ENCODE data around the gene GPR132. TPM values are rescaled to one million over a fixed set of nuclear protein-coding genes. Genes with fewer than 3 reads are reported as not detected.
"Not testable (repeated sequence)": the region's sequence is repeated elsewhere in the genome, so short reads cannot be mapped to it uniquely, and the experiment has no call there.

Gene GPR132
- total and polyA plus RNA-seq, 10 donors = 5.0 to 33.7 (median 21.5) TPM

DNA sequence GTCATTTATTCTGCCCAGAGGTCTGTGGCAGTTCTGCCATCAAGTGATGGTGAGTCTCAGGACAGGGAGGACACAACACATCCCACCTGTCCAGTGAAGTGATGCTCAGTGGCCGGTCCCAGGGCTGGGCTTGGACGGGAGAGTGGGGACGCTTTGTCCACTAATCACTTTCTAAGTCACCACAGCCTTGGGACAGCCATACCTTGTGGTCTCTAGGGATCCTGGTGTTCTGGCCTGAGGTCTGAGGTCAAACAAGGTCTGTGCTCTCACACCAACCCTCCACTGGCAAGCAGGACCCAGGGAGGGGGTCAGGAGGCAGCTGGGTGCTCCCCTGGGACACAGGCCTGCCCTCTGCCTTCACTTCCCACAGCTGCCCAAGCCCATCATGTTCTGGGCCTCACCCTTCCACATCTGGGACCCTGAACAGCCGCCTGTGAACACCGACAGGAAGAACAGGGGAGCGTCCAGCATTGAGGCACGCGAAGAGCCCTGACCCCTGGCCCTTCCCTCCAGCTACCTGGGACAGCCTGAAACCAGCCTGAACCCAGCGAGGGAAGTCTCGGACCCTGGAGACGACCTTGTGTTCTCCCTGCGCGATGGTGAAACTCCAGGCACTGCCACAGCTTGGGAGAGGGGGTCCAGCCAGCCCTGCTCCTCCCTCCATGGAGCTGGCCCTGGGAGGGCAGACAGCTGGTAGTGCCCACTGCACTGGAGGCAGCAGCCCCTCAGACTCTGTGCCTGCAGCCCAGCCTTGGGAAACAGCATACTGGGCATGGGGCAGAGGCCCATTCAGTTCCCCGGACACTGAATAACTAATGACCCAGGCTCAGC, 19.7 kb upstream of the GPR132 start:
- peak; percentile 70 for DNase-seq
- 86 to 92% (median 87%) methylated on average over 4 to 14 of the region's 14 CpGs for WGBS, 5 donors
- no peaks in the 10 kb centered on the region for H3K36me3 ChIP-seq
- TF ChIP-seq, protein P1, sequence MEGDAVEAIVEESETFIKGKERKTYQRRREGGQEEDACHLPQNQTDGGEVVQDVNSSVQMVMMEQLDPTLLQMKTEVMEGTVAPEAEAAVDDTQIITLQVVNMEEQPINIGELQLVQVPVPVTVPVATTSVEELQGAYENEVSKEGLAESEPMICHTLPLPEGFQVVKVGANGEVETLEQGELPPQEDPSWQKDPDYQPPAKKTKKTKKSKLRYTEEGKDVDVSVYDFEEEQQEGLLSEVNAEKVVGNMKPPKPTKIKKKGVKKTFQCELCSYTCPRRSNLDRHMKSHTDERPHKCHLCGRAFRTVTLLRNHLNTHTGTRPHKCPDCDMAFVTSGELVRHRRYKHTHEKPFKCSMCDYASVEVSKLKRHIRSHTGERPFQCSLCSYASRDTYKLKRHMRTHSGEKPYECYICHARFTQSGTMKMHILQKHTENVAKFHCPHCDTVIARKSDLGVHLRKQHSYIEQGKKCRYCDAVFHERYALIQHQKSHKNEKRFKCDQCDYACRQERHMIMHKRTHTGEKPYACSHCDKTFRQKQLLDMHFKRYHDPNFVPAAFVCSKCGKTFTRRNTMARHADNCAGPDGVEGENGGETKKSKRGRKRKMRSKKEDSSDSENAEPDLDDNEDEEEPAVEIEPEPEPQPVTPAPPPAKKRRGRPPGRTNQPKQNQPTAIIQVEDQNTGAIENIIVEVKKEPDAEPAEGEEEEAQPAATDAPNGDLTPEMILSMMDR (IDR thresholded peaks at IDR 0.05 in 8 of 11, conservative IDR thresholded peaks at IDR 0.05 in 3 of 11) = no peak
- TF ChIP-seq POLR2AphosphoS5 (IDR thresholded peaks at IDR 0.05) (peak in 1 of 3 donors; percentile 15), POLR2A (IDR thresholded peaks at IDR 0.05) (no peak)
- peaks cover 0 to 42% (median 17%) of the 10 kb centered on the region in 7 donors for H3K27me3 ChIP-seq (replicated peaks in 1 of 7)
- H3K27ac ChIP-seq = no peak overlapping the region
- no peaks in the 10 kb centered on the region for H3K9me3 ChIP-seq
- intact Hi-C loops (cut with DNase I; ENCODE audit: low total_unique reads) = no loop called here
- peaks cover 5 to 46% (median 23%) of the 10 kb centered on the region in 6 donors for H3K4me1 ChIP-seq
- H3K4me3 ChIP-seq = no peak overlapping the region

DNA sequence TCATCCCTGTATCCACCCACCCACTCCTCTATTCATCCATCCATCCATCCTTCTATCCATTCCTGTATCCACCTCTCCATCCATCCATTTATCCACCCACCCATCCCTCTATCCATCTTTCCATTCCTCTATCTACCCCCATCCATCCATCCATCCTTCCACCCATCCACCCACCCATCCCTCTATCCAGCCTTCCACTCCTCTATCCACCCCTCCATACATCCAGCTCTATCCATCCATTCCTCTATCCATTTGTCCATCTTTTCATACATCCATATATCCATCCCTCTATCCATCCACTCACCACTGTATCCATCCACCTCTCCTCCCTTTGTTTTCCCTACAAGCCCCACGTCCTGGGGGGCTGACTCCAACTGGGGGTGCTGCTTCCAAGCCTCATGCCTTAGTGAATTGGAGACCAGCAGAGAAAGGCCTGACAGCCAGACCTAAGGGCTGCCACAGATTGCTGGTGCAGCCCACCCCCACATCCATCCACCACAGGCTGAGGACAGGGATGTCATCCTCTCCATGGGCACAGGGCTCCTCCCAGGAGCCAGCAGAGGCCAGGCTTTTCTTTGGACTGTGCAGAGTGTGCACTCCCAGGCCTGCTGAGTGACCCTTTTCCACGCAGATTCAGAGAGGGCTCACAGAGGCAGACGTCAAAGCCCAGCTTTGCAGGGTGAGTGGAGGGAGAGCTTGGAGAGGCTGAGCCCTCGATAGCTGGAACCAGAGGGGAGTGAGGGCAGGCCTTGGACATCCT, 18.9 kb upstream of the GPR132 start:
- no peaks in the 10 kb centered on the region for H3K9me3 ChIP-seq
- H3K4me3 ChIP-seq = no peak overlapping the region
- peaks cover 5 to 37% (median 22%) of the 10 kb centered on the region in 6 donors for H3K4me1 ChIP-seq
- H3K27ac ChIP-seq = no peak overlapping the region
- H3K36me3 ChIP-seq = no peaks in the 10 kb centered on the region
- DNase-seq = no peak
- intact Hi-C loops (cut with DNase I; ENCODE audit: low total_unique reads) = no loop called here
- WGBS, 5 donors = 66 to 85% (median 83%) methylated on average over 2 to 4 of the region's 4 CpGs
- H3K27me3 ChIP-seq (replicated peaks in 1 of 7) = peaks cover 0 to 36% (median 17%) of the 10 kb centered on the region in 7 donors
- TF ChIP-seq POLR2AphosphoS5 (IDR thresholded peaks at IDR 0.05) (no peak), POLR2A (IDR thresholded peaks at IDR 0.05) (no peak)
- TF ChIP-seq, protein P1 (IDR thresholded peaks at IDR 0.05 in 8 of 11, conservative IDR thresholded peaks at IDR 0.05 in 3 of 11) = no peak

DNA sequence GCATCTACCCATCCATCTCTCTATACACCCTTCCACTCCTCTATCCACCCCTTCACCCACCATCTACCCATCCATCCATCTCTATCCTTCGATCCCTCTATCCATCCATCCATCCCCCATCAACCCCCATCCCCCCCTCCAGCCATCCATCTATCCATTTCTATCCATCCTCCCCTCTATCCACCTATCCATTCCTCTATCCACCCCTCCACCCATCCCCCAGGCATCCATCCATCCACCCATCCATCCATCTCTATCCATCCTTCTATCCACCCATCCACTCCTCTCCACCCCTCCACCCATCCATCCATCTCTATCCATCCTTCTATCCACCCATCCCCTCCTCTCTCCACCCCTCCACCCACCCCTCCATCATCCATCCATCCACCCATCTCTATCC, 17.5 kb upstream of the GPR132 start:
- Histone ChIP-seq H3K27ac (no peak overlapping the region), H3K4me3 (no peak overlapping the region), H3K9me3 (no peaks in the 10 kb centered on the region), H3K36me3 (no peaks in the 10 kb centered on the region), H3K4me1 (peaks cover under 1 to 26% (median 15%) of the 10 kb centered on the region in 6 donors), H3K27me3 (replicated peaks in 1 of 7) (peaks cover 0 to 24% (median 9%) of the 10 kb centered on the region in 7 donors)
- WGBS, 5 donors = 91 to 100% (median 96%) methylated on average over 1 of the region's 1 CpG
- no peak for TF ChIP-seq POLR2AphosphoS5 (IDR thresholded peaks at IDR 0.05)
- TF ChIP-seq, protein P1 (IDR thresholded peaks at IDR 0.05 in 8 of 11, conservative IDR thresholded peaks at IDR 0.05 in 3 of 11) = no peak
- TF ChIP-seq POLR2A (IDR thresholded peaks at IDR 0.05) = no peak
- no peak for DNase-seq
- intact Hi-C loops (cut with DNase I; ENCODE audit: low total_unique reads) = no loop called here

DNA sequence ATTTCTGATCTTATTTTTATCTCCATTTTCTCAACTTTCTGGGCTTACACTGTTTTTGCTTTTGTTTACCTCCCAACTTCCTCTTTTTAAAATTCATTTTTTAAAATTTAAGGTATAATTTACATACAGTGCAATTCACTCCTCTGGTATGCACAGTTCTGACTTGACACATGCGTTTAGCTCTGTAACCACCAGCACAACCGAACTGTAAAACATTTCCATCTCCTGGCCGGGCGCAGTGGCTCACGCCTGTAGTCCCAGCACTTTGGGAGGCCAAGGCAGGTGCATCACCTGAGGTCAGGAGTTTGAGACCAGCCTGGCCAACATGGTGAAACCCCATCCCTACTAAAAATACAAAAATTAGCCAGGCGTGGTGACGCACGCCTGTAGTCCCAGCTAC, 16.2 kb upstream of the GPR132 start:
- H3K9me3 ChIP-seq; H3K27ac ChIP-seq; DNase-seq; intact Hi-C loops (cut with DNase I; ENCODE audit: low total_unique reads); H3K36me3 ChIP-seq; H3K4me3 ChIP-seq: not testable (repeated sequence)
- H3K4me1 ChIP-seq = peaks cover 6 to 26% (median 16%) of the 10 kb centered on the region in 6 donors
- 77 to 86% (median 80%) methylated on average over 8 of the region's 8 CpGs for WGBS, 5 donors
- H3K27me3 ChIP-seq (replicated peaks in 1 of 7) = peaks cover 0 to 12% (median 0%) of the 10 kb centered on the region in 7 donors
